DND-41 (cell line): ENCODE results near the gene AGAP1.

ENCODE experiments used
- CTCF ChIP-seq: IDR thresholded peaks from 2 replicates; pipeline ENCODE4 v1.5.1; 2012; ENCODE audit warnings: borderline replicate concordance, low read length, moderate library complexity, mild to moderate bottlenecking; ENCODE audit not compliant: poor library complexity, severe bottlenecking; ENCODE audit errors: extremely low read depth
- EZH2 ChIP-seq: IDR thresholded peaks from 3 replicates; pipeline ENCODE4 v1.6.1; 2012; ENCODE audit warnings: borderline replicate concordance, low read depth, mild to moderate bottlenecking, moderate library complexity, low read length, inconsistent platforms; ENCODE audit not compliant: severe bottlenecking

GRCh38 chr2:235640926-235641723, 147.3 kb downstream of the AGAP1 start:
- TF ChIP-seq CTCF = no peak
- no peak for TF ChIP-seq EZH2
